ENCODE measurements around the gene THPO. TPM values are rescaled to one million over a fixed set of nuclear protein-coding genes. Genes with fewer than 3 reads are reported as not detected.

Gene THPO
- total RNA-seq, 1 experiment from 2014 or later, result 0.55 TPM

- TF ChIP-seq MYBL2 (CRISPR knock-in tag; IDR thresholded peaks at IDR 0.05) (no peak), ZNF138 (CRISPR knock-in tag; conservative IDR thresholded peaks at IDR 0.05) (no peak)
These were observed 3.5 kb upstream of the THPO start (continued) for GRCh38 chr3:184381261-184382224.

DNA sequence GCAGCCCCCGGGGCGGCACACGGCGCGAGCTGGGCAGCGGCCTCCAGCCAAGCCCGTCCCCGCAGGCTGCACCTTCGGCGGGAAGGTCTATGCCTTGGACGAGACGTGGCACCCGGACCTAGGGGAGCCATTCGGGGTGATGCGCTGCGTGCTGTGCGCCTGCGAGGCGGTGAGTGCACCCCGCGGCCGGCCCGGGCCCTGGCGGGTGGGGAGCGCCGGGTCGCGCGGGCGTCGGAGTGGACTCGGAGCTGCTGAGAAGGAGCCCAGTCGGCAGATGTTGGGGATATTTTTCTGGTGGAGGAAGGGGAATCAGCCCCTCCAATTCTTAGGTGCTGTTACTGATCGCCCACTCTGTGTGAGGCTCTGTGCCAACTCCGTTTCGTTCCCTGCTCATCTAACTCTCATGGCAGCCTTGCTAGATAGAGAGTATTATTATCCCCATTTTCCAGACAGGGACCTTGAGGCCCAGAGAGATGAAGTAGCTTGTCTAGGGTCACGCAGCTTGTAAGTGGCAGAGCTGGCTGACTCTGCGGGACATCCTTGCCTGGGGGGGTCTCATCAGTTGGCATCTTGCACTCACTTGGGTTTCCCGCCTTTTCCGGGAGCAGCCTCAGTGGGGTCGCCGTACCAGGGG is 2.7 kb upstream of the THPO start:
- Mint-ChIP-seq H3K36me3 (no peaks in the 10 kb centered on the region), H3K27me3 (ENCODE audit: low read depth) (peaks cover 63% of the 10 kb centered on the region)
- POLR2A ChIA-PET, result interaction anchor here (1.0 kb wide), 1 partner anchor 9 kb away, joined by 3 read pairs; no protein-coding TSS in a partner anchor

DNA sequence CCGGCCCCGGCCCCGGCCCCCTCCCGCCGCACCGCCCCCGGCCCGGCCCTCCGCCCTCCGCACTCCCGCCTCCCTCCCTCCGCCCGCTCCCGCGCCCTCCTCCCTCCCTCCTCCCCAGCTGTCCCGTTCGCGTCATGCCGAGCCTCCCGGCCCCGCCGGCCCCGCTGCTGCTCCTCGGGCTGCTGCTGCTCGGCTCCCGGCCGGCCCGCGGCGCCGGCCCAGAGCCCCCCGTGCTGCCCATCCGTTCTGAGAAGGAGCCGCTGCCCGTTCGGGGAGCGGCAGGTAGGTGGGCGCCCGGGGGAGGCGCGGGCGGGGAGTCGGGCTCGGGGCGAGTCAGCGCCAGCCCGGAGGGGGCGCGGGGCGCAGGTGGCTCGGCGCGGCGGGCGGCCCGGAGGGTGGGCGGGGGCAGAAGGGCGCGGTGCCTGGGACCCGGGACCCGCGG is 2.2 kb upstream of the THPO start:
- CTCF ChIA-PET, result interaction anchor here (1.6 to 5.2 kb wide), 4 partner anchors 8 to 161 kb away, joined by 4 to 33 read pairs (median 16); no protein-coding TSS in a partner anchor
- peak; percentile 74 for DNase-seq (ENCODE audit: low spot score)
- Mint-ChIP-seq H3K4me3 (no peak overlapping the region), H3K9me3 (no peaks in the 10 kb centered on the region), H3K36me3 (no peaks in the 10 kb centered on the region), H3K27ac (no peak overlapping the region), H3K27me3 (ENCODE audit: low read depth) (peaks cover 63% of the 10 kb centered on the region), H3K4me1 (peaks cover 43% of the 10 kb centered on the region)
- ATAC-seq, result peak; percentile 17
- no peak for TF ChIP-seq ZBTB21 (CRISPR knock-in tag; IDR thresholded peaks at IDR 0.05; ENCODE audit: borderline replicate concordance)
- no peak for TF ChIP-seq ZNF671 (CRISPR knock-in tag; IDR thresholded peaks at IDR 0.05)
- TF ChIP-seq NFATC4 (CRISPR knock-in tag; IDR thresholded peaks at IDR 0.05), result no peak
- TF ChIP-seq, protein P1, sequence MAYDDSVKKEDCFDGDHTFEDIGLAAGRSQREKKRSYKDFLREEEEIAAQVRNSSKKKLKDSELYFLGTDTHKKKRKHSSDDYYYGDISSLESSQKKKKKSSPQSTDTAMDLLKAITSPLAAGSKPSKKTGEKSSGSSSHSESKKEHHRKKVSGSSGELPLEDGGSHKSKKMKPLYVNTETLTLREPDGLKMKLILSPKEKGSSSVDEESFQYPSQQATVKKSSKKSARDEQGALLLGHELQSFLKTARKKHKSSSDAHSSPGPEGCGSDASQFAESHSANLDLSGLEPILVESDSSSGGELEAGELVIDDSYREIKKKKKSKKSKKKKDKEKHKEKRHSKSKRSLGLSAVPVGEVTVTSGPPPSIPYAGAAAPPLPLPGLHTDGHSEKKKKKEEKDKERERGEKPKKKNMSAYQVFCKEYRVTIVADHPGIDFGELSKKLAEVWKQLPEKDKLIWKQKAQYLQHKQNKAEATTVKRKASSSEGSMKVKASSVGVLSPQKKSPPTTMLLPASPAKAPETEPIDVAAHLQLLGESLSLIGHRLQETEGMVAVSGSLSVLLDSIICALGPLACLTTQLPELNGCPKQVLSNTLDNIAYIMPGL (CRISPR knock-in tag; IDR thresholded peaks at IDR 0.05), result no peak
- TF ChIP-seq, protein P2, sequence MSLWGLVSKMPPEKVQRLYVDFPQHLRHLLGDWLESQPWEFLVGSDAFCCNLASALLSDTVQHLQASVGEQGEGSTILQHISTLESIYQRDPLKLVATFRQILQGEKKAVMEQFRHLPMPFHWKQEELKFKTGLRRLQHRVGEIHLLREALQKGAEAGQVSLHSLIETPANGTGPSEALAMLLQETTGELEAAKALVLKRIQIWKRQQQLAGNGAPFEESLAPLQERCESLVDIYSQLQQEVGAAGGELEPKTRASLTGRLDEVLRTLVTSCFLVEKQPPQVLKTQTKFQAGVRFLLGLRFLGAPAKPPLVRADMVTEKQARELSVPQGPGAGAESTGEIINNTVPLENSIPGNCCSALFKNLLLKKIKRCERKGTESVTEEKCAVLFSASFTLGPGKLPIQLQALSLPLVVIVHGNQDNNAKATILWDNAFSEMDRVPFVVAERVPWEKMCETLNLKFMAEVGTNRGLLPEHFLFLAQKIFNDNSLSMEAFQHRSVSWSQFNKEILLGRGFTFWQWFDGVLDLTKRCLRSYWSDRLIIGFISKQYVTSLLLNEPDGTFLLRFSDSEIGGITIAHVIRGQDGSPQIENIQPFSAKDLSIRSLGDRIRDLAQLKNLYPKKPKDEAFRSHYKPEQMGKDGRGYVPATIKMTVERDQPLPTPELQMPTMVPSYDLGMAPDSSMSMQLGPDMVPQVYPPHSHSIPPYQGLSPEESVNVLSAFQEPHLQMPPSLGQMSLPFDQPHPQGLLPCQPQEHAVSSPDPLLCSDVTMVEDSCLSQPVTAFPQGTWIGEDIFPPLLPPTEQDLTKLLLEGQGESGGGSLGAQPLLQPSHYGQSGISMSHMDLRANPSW (CRISPR knock-in tag; conservative IDR thresholded peaks at IDR 0.05; ENCODE audit: low read depth), result no peak
- POLR2A ChIA-PET, result interaction anchor here (1.0 kb wide), 1 partner anchor 8 kb away, joined by 3 read pairs; no protein-coding TSS in a partner anchor

More for the DNA sequence above, 2.7 kb upstream of the THPO start:
- CTCF ChIA-PET, result interaction anchor here (0.6 to 5.2 kb wide), 5 partner anchors 9 to 486 kb away, joined by 3 to 33 read pairs (median 5); no protein-coding TSS in a partner anchor
- no peak for DNase-seq (ENCODE audit: low spot score)
- no peaks in the 10 kb centered on the region for H3K9me3 Mint-ChIP-seq
- ATAC-seq, result no peak
- peaks cover 38% of the 10 kb centered on the region for H3K4me1 Mint-ChIP-seq
- H3K27ac Mint-ChIP-seq, result no peak overlapping the region
- TF ChIP-seq SMAD3 (CRISPR knock-in tag; IDR thresholded peaks at IDR 0.05; ENCODE audit: borderline replicate concordance), result peak; percentile 22; the same call in 1 of the 2 replicates
- TF ChIP-seq NFE2L1 (CRISPR knock-in tag; IDR thresholded peaks at IDR 0.05), result no peak
- no peak for TF ChIP-seq NR1H2 (CRISPR knock-in tag; IDR thresholded peaks at IDR 0.05)
- TF ChIP-seq TP53 (CRISPR knock-in tag; IDR thresholded peaks at IDR 0.05), result no peak
- TF ChIP-seq, protein P3, sequence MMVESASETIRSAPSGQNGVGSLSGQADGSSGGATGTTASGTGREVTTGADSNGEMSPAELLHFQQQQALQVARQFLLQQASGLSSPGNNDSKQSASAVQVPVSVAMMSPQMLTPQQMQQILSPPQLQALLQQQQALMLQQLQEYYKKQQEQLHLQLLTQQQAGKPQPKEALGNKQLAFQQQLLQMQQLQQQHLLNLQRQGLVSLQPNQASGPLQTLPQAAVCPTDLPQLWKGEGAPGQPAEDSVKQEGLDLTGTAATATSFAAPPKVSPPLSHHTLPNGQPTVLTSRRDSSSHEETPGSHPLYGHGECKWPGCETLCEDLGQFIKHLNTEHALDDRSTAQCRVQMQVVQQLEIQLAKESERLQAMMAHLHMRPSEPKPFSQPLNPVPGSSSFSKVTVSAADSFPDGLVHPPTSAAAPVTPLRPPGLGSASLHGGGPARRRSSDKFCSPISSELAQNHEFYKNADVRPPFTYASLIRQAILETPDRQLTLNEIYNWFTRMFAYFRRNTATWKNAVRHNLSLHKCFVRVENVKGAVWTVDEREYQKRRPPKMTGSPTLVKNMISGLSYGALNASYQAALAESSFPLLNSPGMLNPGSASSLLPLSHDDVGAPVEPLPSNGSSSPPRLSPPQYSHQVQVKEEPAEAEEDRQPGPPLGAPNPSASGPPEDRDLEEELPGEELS (CRISPR knock-in tag; IDR thresholded peaks at IDR 0.05), result no peak
- peak overlapping the region; percentile 69 for H3K4me3 Mint-ChIP-seq
